ENCODE data around the gene TLX1. TPM values are rescaled to one million over a fixed set of nuclear protein-coding genes. Genes with fewer than 3 reads are reported as not detected.
A peak's percentile ranks its signal among the peaks of the same experiment; 100 is the strongest.

The TLX1 gene
- total RNA-seq, 4 donors from 2014 or later, result not detected

GRCh38 chr10:101141616-101142532 is 10.8 kb downstream of the TLX1 start:
- Histone ChIP-seq H3K27me3 (peaks cover 84 to 90% (median 87%) of the 10 kb centered on the region in 3 donors), H3K36me3 (no peaks in the 10 kb centered on the region), H3K4me1 (peaks cover 0 to 8% of the 10 kb centered on the region in 2 donors), H3K9me3 (no peaks in the 10 kb centered on the region), H3K27ac (no peak overlapping the region), H3K4me3 (no peak overlapping the region)
- intact Hi-C loops (cut with DNase I; ENCODE audit: low total_unique reads), result loop anchor here (1.0 kb wide), 1 partner anchor 47 kb away; no protein-coding TSS in a partner anchor
- TF ChIP-seq POLR2A (IDR thresholded peaks at IDR 0.05) (no peak), CTCF (IDR thresholded peaks at IDR 0.05 in 4 of 5, conservative IDR thresholded peaks at IDR 0.05 in 1 of 5) (peak; percentile 80 to 97 (median 88))
- DNase-seq (peak; percentile 45 to 63), ATAC-seq (peak; percentile 90 to 96)
- in situ Hi-C loops (cut with MboI; ENCODE audit: low sequenced_read_pairs in 4 of 4), result loop anchor here in 2 of 4 donors (5.0 to 10.0 kb wide), 2 partner anchors 45 to 97 kb away; no protein-coding TSS in a partner anchor

GRCh38 chr10:101142533-101143344 is 11.6 kb downstream of the TLX1 start:
- in situ Hi-C loops (cut with MboI; ENCODE audit: low sequenced_read_pairs in 4 of 4), result loop anchor here in 2 of 4 donors (5.0 to 10.0 kb wide), 2 partner anchors 45 to 98 kb away; no protein-coding TSS in a partner anchor
- H3K27me3 ChIP-seq, result peaks cover 87 to 90% (median 87%) of the 10 kb centered on the region in 3 donors

GRCh38 chr10:101143345-101143630 is 12.2 kb downstream of the TLX1 start:
- TF ChIP-seq CTCF (IDR thresholded peaks at IDR 0.05 in 4 of 5, conservative IDR thresholded peaks at IDR 0.05 in 1 of 5) (no peak), POLR2A (IDR thresholded peaks at IDR 0.05) (no peak)
- peaks cover 86 to 95% (median 88%) of the 10 kb centered on the region in 3 donors for H3K27me3 ChIP-seq
- no peak for ATAC-seq
- intact Hi-C loops (cut with DNase I; ENCODE audit: low total_unique reads) (no loop called here), in situ Hi-C loops (cut with MboI; ENCODE audit: low sequenced_read_pairs in 4 of 4) (loop anchor here in 2 of 4 donors (5.0 to 10.0 kb wide), 2 partner anchors 46 to 98 kb away; no protein-coding TSS in a partner anchor)
- H3K4me3 ChIP-seq, result no peak overlapping the region
- H3K27ac ChIP-seq, result no peak overlapping the region
- no peak for DNase-seq
- H3K4me1 ChIP-seq, result peaks cover 0 to 9% of the 10 kb centered on the region in 2 donors
- no peaks in the 10 kb centered on the region for H3K36me3 ChIP-seq
- no peaks in the 10 kb centered on the region for H3K9me3 ChIP-seq

More at GRCh38 chr10:101142533-101143344, 11.6 kb downstream of the TLX1 start:
- intact Hi-C loops (cut with DNase I; ENCODE audit: low total_unique reads), result loop anchor here (1.0 kb wide), 1 partner anchor 47 kb away; no protein-coding TSS in a partner anchor
- H3K4me1 ChIP-seq, result peaks cover 0 to 9% of the 10 kb centered on the region in 2 donors
- no peaks in the 10 kb centered on the region for H3K36me3 ChIP-seq
- no peak for ATAC-seq
- DNase-seq, result no peak
- H3K4me3 ChIP-seq, result no peak overlapping the region
- TF ChIP-seq CTCF (IDR thresholded peaks at IDR 0.05 in 4 of 5, conservative IDR thresholded peaks at IDR 0.05 in 1 of 5) (no peak), POLR2A (IDR thresholded peaks at IDR 0.05) (no peak)
- H3K27ac ChIP-seq, result no peak overlapping the region
- H3K9me3 ChIP-seq, result no peaks in the 10 kb centered on the region

- DNase-seq (no peak), ATAC-seq (no peak)
- intact Hi-C loops (cut with DNase I; ENCODE audit: low total_unique reads), result no loop called here
- H3K36me3 ChIP-seq, result no peaks in the 10 kb centered on the region
- in situ Hi-C loops (cut with MboI; ENCODE audit: low sequenced_read_pairs in 4 of 4), result loop anchor here in 2 of 4 donors (5.0 to 10.0 kb wide), 2 partner anchors 47 to 99 kb away; no protein-coding TSS in a partner anchor
- peaks cover 86 to 92% (median 86%) of the 10 kb centered on the region in 3 donors for H3K27me3 ChIP-seq
- no peak overlapping the region for H3K27ac ChIP-seq
- H3K4me3 ChIP-seq, result no peak overlapping the region
- TF ChIP-seq CTCF (IDR thresholded peaks at IDR 0.05 in 4 of 5, conservative IDR thresholded peaks at IDR 0.05 in 1 of 5) (no peak), POLR2A (IDR thresholded peaks at IDR 0.05) (no peak)
- peaks cover 0 to 9% of the 10 kb centered on the region in 2 donors for H3K4me1 ChIP-seq
- no peaks in the 10 kb centered on the region for H3K9me3 ChIP-seq
Observed at GRCh38 chr10:101144053-101144452, 13.0 kb downstream of the TLX1 start.
